ENCODE measurements around the gene CIAO3.

DNA sequence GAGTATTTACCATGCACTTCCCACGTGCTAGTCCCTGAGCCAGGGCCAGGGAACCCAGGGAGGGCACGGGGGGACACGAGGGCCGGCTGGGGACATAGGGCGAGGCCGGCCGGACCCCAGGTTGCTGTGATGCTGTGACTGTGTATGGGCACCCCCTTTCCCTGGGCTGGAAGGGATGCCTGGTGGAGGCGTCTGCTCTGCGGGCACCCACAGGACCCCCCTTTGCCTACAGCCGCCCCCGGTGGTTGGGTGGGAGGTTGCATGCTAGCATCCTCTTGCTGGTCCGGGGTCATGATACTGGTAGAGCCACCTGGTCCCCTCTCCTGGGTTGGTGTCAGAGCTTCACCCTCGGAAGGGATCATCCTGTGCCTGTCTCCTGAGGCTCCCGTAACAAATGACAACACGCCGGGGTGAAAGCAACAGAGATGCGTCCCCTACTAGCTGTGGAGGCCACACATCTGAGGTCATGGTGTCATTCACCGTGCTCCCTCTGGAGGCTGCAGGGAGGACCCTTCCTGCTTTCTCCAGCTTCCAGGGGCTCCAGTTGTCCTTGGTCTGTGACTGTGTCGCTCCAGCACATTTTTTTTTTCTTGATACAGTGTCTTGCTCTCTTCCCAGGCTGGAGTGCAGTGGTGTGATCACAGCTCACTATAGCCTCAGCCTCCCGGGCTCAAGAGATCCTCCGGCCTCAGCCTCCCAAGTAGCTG, 3.1 kb upstream of the CIAO3 start:
- TF ChIP-seq USF2 (CRISPR knock-in tag; IDR thresholded peaks at IDR 0.05) (no peak), CTCF (IDR thresholded peaks at IDR 0.05) (peak; percentile 43; the same call in 1 of the 2 replicates), JUN (CRISPR knock-in tag; IDR thresholded peaks at IDR 0.05) (no peak), ELF4 (CRISPR knock-in tag; IDR thresholded peaks at IDR 0.05; ENCODE audit: low read depth) (no peak), STAT6 (CRISPR knock-in tag; conservative IDR thresholded peaks at IDR 0.05; ENCODE audit: low read depth) (no peak)
